Measurements from ENCODE around the gene ANKS1A.
A peak's percentile ranks its signal among the peaks of the same experiment; 100 is the strongest.

Gene ANKS1A

DNA sequence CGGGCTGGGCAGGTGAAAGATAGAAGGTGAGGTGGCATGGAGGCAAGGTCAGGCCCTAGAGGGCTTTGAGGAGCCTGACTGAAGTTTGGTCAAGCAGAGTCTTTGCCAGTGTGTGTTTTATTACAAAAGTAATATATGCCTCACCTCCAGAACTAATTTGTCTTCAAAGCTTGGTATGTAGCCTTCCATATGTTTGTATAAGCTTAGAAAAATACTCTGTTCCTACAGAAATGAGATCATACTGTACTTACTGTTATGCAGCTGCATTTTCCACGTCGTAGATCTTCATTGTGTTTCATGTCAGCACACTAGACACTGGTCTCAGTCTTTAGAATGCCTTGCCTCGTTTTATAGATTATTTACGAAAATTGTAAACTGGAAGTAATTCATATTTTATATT, 61.8 kb downstream of the ANKS1A start (continued):
- TF ChIP-seq ZNF280C (tag by site-specific recombination; IDR thresholded peaks at IDR 0.05) (no peak), ZNF112 (tag by site-specific recombination; IDR thresholded peaks at IDR 0.05) (no peak), ZNF184 (tag by site-specific recombination; IDR thresholded peaks at IDR 0.05) (no peak; the same call in 1 of the 2 replicates), ZNF707 (tag by site-specific recombination; IDR thresholded peaks at IDR 0.05) (no peak), REST (tag by site-specific recombination; IDR thresholded peaks at IDR 0.05) (no peak), ZNF362 (tag by site-specific recombination; IDR thresholded peaks at IDR 0.05) (no peak), SCRT1 (tag by site-specific recombination; IDR thresholded peaks at IDR 0.05; ENCODE audit: borderline replicate concordance) (no peak), ZNF473 (tag by site-specific recombination; IDR thresholded peaks at IDR 0.05) (no peak), MYNN (tag by site-specific recombination; IDR thresholded peaks at IDR 0.05; ENCODE audit: borderline replicate concordance) (no peak), ZNF76 (tag by site-specific recombination; IDR thresholded peaks at IDR 0.05; ENCODE audit: borderline replicate concordance, low read depth) (0 out of 2 replicates have a peak, but pooled peaks have one; percentile 21), HOXA7 (CRISPR knock-in tag; IDR thresholded peaks at IDR 0.05; ENCODE audit: borderline replicate concordance) (no peak), ZNF747 (tag by site-specific recombination; IDR thresholded peaks at IDR 0.05) (no peak), ZNF433 (tag by site-specific recombination; IDR thresholded peaks at IDR 0.05; ENCODE audit: low read depth) (no peak), ZNF214 (tag by site-specific recombination; IDR thresholded peaks at IDR 0.05; ENCODE audit: borderline replicate concordance) (no peak), ZNF174 (tag by site-specific recombination; IDR thresholded peaks at IDR 0.05) (no peak), ZNF558 (tag by site-specific recombination; IDR thresholded peaks at IDR 0.05) (no peak), ZFHX2 (tag by site-specific recombination; conservative IDR thresholded peaks at IDR 0.05) (no peak), ZNF529 (tag by site-specific recombination; IDR thresholded peaks at IDR 0.05; ENCODE audit: insufficient replicate concordance) (no peak), ZBTB49 (tag by site-specific recombination; IDR thresholded peaks at IDR 0.05; ENCODE audit: low read depth) (no peak), ZFP41 (tag by site-specific recombination; IDR thresholded peaks at IDR 0.05; ENCODE audit: borderline replicate concordance) (no peak)
- TF ChIP-seq, protein P1, sequence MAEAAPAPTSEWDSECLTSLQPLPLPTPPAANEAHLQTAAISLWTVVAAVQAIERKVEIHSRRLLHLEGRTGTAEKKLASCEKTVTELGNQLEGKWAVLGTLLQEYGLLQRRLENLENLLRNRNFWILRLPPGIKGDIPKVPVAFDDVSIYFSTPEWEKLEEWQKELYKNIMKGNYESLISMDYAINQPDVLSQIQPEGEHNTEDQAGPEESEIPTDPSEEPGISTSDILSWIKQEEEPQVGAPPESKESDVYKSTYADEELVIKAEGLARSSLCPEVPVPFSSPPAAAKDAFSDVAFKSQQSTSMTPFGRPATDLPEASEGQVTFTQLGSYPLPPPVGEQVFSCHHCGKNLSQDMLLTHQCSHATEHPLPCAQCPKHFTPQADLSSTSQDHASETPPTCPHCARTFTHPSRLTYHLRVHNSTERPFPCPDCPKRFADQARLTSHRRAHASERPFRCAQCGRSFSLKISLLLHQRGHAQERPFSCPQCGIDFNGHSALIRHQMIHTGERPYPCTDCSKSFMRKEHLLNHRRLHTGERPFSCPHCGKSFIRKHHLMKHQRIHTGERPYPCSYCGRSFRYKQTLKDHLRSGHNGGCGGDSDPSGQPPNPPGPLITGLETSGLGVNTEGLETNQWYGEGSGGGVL (tag by site-specific recombination; IDR thresholded peaks at IDR 0.05): no peak
- TF ChIP-seq, protein P2, sequence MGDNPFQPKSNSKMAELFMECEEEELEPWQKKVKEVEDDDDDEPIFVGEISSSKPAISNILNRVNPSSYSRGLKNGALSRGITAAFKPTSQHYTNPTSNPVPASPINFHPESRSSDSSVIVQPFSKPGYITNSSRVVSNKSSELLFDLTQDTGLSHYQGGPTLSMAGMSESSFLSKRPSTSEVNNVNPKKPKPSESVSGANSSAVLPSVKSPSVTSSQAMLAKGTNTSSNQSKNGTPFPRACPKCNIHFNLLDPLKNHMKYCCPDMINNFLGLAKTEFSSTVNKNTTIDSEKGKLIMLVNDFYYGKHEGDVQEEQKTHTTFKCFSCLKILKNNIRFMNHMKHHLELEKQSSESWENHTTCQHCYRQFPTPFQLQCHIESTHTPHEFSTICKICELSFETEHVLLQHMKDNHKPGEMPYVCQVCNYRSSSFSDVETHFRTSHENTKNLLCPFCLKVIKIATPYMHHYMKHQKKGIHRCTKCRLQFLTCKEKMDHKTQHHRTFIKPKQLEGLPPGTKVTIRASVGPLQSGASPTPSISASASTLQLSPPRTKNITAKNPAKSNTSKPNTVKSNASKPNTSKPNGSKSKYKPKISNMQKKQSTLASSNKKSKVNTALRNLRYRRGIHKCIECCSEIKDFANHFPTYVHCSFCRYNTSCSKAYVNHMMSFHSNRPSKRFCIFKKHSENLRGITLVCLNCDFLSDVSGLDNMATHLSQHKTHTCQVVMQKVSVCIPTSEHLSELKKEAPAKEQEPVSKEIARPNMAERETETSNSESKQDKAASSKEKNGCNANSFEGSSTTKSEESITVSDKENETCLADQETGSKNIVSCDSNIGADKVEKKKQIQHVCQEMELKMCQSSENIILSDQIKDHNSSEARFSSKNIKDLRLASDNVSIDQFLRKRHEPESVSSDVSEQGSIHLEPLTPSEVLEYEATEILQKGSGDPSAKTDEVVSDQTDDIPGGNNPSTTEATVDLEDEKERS (tag by site-specific recombination; IDR thresholded peaks at IDR 0.05): no peak
- TF ChIP-seq, protein P3, sequence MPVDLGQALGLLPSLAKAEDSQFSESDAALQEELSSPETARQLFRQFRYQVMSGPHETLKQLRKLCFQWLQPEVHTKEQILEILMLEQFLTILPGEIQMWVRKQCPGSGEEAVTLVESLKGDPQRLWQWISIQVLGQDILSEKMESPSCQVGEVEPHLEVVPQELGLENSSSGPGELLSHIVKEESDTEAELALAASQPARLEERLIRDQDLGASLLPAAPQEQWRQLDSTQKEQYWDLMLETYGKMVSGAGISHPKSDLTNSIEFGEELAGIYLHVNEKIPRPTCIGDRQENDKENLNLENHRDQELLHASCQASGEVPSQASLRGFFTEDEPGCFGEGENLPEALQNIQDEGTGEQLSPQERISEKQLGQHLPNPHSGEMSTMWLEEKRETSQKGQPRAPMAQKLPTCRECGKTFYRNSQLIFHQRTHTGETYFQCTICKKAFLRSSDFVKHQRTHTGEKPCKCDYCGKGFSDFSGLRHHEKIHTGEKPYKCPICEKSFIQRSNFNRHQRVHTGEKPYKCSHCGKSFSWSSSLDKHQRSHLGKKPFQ (tag by site-specific recombination; IDR thresholded peaks at IDR 0.05): no peak

Measured in HEK293 (cell line).